Measurements from ENCODE around the gene KMT2D.

KMT2D gene

GRCh38 chr12:49092816-49093406 is 32.3 kb upstream of the KMT2D start:
- peak in 1 of 2 experiments; percentile 49 for DNase-seq (ENCODE audit: low read depth in 1 of 2, low spot score in 1 of 2)
- TF ChIP-seq JUND (IDR thresholded peaks at IDR 0.05; ENCODE audit: low read depth), result no peak
- in situ Hi-C loops (cut with HindIII; ENCODE audit: low pct_unique_long_range_greater_than_20kb, low sequenced_read_pairs), result no loop called here

DNA sequence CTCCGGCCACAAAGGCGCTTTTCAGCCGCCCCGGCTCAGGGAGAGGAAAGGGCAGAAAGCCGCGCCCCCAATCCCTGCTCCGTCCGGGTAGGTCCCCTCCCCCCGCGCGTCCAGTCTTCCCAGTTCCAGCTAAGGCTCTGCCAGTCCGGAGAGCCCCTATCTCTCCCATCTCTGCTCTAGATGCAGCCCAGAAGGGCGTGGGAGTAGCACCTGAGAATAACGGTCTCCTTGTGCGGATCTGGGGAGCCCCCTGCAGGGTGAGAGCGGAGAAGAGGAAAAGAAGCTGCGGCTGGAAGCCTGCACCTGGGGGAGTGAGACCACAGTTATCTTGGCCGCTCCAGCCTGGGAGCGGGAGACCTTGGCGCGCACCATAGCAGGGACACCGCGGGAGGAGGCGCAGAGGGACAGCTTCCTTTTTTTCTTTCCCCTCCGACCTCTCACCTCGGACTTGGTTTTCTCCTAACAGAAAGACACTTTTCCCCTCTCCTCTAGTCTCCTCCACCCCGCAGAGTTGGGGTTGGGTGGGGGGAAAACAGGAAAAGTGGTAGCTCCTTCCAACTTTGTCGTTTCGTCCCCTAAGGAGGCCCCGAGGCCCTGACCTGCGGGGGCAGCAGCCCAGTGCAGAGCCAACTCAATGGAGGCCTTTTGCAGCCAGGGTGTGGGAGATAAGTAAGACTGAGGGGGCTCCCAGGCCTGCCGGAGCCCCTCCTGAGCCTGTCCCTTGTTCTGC is 31.7 kb upstream of the KMT2D start:
- in situ Hi-C loops (cut with HindIII; ENCODE audit: low pct_unique_long_range_greater_than_20kb, low sequenced_read_pairs), result no loop called here
- DNase-seq (ENCODE audit: low read depth in 1 of 2, low spot score in 1 of 2), result peak; percentile 58 to 66
- TF ChIP-seq JUND (IDR thresholded peaks at IDR 0.05; ENCODE audit: low read depth), result no peak

DNA sequence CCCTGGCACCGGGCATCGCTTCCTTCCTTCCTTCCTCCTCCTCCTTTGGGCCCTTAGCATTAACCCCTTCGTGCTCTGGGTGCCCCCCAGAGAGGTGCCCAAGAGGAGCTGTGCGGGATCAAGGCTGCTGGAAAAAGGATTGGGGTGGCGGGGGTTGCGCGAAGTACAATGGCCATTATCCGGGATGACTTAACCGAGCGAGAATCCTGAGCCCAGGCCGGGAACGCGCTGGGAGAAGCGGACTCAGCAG is 31.2 kb upstream of the KMT2D start:
- no peak for TF ChIP-seq JUND (IDR thresholded peaks at IDR 0.05; ENCODE audit: low read depth)
- in situ Hi-C loops (cut with HindIII; ENCODE audit: low pct_unique_long_range_greater_than_20kb, low sequenced_read_pairs), result no loop called here
- no peak for DNase-seq (ENCODE audit: low read depth in 1 of 2, low spot score in 1 of 2)

DNA sequence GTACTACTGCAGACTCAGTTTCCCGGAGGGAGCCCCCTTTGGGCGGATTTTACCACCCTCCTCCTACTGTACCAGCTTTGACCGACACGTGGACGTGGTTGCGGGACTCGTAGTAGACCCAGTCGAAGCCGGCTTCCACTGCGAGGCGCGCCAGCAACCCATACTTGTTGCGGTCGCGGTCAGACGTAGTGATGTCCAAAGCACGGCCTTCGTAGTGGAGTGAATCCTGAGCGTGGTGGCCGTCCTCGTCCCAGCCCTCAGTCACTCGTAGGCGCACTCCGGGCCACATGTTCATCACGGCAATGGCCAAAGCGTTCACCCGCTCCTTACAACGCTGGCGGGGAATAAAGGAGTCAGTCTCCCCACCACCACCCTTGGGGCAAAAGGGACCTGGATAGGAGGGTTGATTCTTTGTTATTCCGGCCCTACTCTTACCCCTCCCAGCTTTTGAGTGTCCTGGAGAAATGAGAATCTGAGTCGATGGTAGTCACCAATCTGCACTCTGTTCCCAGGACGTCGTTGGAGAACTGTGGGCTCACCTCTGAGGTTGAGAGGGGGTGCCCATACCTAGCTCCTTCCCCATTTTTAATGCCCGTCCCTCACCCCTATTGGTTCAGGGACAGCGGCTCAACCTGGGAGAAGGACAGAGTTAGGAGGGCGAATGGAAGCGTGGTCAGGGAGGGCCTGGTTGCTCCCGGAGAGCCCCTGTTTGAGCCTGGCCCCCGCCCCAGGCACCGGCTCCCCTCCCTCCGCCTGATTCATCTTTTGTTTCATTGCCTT is 30.7 kb upstream of the KMT2D start:
- TF ChIP-seq JUND (IDR thresholded peaks at IDR 0.05; ENCODE audit: low read depth), result no peak
- DNase-seq (ENCODE audit: low read depth in 1 of 2, low spot score in 1 of 2), result no peak
- in situ Hi-C loops (cut with HindIII; ENCODE audit: low pct_unique_long_range_greater_than_20kb, low sequenced_read_pairs), result no loop called here

DNA sequence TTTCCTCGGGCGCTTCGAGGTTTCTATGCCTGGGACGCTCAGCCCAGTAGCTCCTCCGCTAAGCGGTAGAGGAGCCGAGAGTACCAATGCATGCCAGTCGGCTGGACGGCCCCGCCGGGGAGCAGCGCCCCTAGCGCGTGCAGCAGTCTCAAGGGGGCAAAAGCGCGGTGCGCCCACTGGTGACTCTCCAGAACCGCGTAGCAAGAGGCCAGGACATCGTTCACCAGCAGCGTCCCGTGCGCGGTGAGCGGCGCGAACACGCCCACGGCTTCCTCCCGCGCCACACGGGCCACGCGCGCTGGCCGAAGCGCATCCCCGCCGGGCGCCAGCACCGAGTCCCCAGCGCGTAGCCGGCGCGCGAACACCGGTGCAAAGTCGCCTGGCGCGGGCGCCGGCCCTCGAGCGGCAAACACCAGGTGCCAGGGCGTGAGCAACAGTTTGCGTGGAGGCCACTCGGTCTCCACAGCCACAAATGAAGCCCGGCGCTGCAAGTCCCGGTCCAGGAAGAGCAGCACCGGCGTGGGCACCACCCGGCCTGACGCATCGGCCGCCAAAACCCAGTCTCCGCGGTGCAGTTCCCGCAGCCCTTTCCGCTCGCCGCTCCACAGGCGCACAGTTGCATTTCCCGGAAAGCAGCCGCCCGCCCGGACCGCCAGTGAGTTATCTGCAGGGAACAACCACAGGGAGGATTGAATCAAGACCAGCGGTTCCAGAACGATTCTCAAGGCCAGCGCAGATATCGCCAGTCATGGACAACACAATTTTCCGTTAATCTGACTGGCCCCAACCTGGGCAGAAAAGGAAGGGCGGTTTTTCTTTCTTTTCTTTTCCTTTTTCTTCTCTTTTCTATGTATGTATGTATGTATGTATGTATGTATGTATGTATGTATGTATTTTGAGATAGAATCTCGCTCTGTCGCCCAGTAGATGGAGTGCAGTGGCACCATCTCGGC is 29.5 kb upstream of the KMT2D start:
- DNase-seq (ENCODE audit: low read depth in 1 of 2, low spot score in 1 of 2), result peak in 1 of 2 experiments; percentile 43
- no peak for TF ChIP-seq JUND (IDR thresholded peaks at IDR 0.05; ENCODE audit: low read depth)
- in situ Hi-C loops (cut with HindIII; ENCODE audit: low pct_unique_long_range_greater_than_20kb, low sequenced_read_pairs), result no loop called here

DNA sequence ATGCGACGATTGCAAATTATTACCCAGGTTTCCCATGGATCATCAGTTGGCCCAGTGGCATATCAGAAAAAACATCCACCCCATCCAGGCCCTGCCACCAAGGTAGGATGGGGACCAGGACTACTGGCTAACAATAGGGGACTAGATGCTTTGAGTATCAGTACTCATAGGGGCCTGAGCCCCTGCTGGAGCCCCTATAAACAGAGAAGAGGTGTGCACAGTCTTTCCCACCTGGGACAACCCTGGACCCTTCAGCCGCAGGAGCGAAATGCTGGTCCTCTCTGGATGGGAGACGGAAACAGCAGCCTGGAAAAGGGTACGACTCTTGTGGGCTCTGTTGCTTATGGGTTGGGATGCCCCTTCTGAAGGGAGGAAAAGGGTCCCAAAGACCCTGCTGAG is 28.3 kb upstream of the KMT2D start:
- in situ Hi-C loops (cut with HindIII; ENCODE audit: low pct_unique_long_range_greater_than_20kb, low sequenced_read_pairs), result no loop called here
- DNase-seq (ENCODE audit: low read depth in 1 of 2, low spot score in 1 of 2), result no peak
- TF ChIP-seq JUND (IDR thresholded peaks at IDR 0.05; ENCODE audit: low read depth), result no peak

- DNase-seq (ENCODE audit: low read depth in 1 of 2, low spot score in 1 of 2), result peak; percentile 83 to 86
- TF ChIP-seq JUND (IDR thresholded peaks at IDR 0.05; ENCODE audit: low read depth), result no peak
- in situ Hi-C loops (cut with HindIII; ENCODE audit: low pct_unique_long_range_greater_than_20kb, low sequenced_read_pairs), result no loop called here
Measured at GRCh38 chr12:49088150-49088931, 27.7 kb upstream of the KMT2D start.

GRCh38 chr12:49086116-49086515 is 25.5 kb upstream of the KMT2D start:
- DNase-seq (ENCODE audit: low read depth in 1 of 2, low spot score in 1 of 2), result no peak
- TF ChIP-seq JUND (IDR thresholded peaks at IDR 0.05; ENCODE audit: low read depth), result no peak
- in situ Hi-C loops (cut with HindIII; ENCODE audit: low pct_unique_long_range_greater_than_20kb, low sequenced_read_pairs), result no loop called here

- TF ChIP-seq JUND (IDR thresholded peaks at IDR 0.05; ENCODE audit: low read depth), result no peak
- in situ Hi-C loops (cut with HindIII; ENCODE audit: low pct_unique_long_range_greater_than_20kb, low sequenced_read_pairs), result no loop called here
Measured at GRCh38 chr12:49084438-49084837, 23.8 kb upstream of the KMT2D start.

GRCh38 chr12:49079793-49080192 is 19.2 kb upstream of the KMT2D start:
- in situ Hi-C loops (cut with HindIII; ENCODE audit: low pct_unique_long_range_greater_than_20kb, low sequenced_read_pairs), result no loop called here
- no peak for DNase-seq (ENCODE audit: low read depth in 1 of 2, low spot score in 1 of 2)
- TF ChIP-seq JUND (IDR thresholded peaks at IDR 0.05; ENCODE audit: low read depth), result no peak

More at GRCh38 chr12:49084438-49084837, 23.8 kb upstream of the KMT2D start:
- no peak for DNase-seq (ENCODE audit: low read depth in 1 of 2, low spot score in 1 of 2)

GRCh38 chr12:49070971-49071370 is 10.4 kb upstream of the KMT2D start:
- in situ Hi-C loops (cut with HindIII; ENCODE audit: low pct_unique_long_range_greater_than_20kb, low sequenced_read_pairs), result no loop called here
- TF ChIP-seq JUND (IDR thresholded peaks at IDR 0.05; ENCODE audit: low read depth), result no peak

More at GRCh38 chr12:49070971-49071370, 10.4 kb upstream of the KMT2D start:
- DNase-seq (ENCODE audit: low read depth in 1 of 2, low spot score in 1 of 2), result no peak
